NCI-H1930 (cell line): ENCODE results near the gene ZNF783.
"Not testable (repeated sequence)": the region's sequence is repeated elsewhere in the genome, so short reads cannot be mapped to it uniquely, and the experiment has no call there.

Experiments
- DNase-seq, 2 experiments: peaks; one replicate each; lab custom pipeline; 2025; lab: John Stamatoyannopoulos, UW

The ZNF783 gene

GRCh38 chr7:149261829-149262617, at the start of gene ZNF783:
ZNF783 (plus strand) TSS chr7:149262196; CDS start chr7:149262334, 138 bp downstream.
- DNase-seq: peak; percentile 84 to 90

GRCh38 chr7:149214020-149214720, 47.8 kb upstream of the ZNF783 start:
- DNase-seq: no peak

- DNase-seq: no peak
These were observed 45.6 kb upstream of the ZNF783 start for GRCh38 chr7:149216402-149216801.

GRCh38 chr7:149217570-149217969, 44.4 kb upstream of the ZNF783 start:
- DNase-seq: no peak

- no peak for DNase-seq
These were observed 43.3 kb upstream of the ZNF783 start for GRCh38 chr7:149218469-149219420.

- no peak for DNase-seq
These were observed 41.5 kb upstream of the ZNF783 start for GRCh38 chr7:149220534-149220933.

GRCh38 chr7:149223176-149223575, 38.8 kb upstream of the ZNF783 start:
- DNase-seq: no peak

- DNase-seq: no peak
These were observed 38.2 kb upstream of the ZNF783 start for GRCh38 chr7:149223761-149224160.

GRCh38 chr7:149224352-149224751, 37.6 kb upstream of the ZNF783 start:
- DNase-seq: no peak

- DNase-seq: no peak
These were observed 36.9 kb upstream of the ZNF783 start for GRCh38 chr7:149225106-149225505.

GRCh38 chr7:149225656-149226055, 36.3 kb upstream of the ZNF783 start:
- DNase-seq: no peak

GRCh38 chr7:149226366-149226765, 35.6 kb upstream of the ZNF783 start:
- DNase-seq: not testable (repeated sequence)

- DNase-seq: no peak
These were observed 35.0 kb upstream of the ZNF783 start for GRCh38 chr7:149226840-149227494.

GRCh38 chr7:149228831-149229471, 33.0 kb upstream of the ZNF783 start:
- no peak for DNase-seq

- no peak for DNase-seq
These were observed 32.5 kb upstream of the ZNF783 start for GRCh38 chr7:149229526-149229925.

GRCh38 chr7:149232362-149232761, 29.6 kb upstream of the ZNF783 start:
- DNase-seq: no peak

GRCh38 chr7:149233655-149234204, 28.3 kb upstream of the ZNF783 start:
- DNase-seq: not testable (repeated sequence)

GRCh38 chr7:149237502-149237901, 24.5 kb upstream of the ZNF783 start:
- DNase-seq: no peak

- DNase-seq: no peak
These were observed 23.9 kb upstream of the ZNF783 start for GRCh38 chr7:149238051-149238450.

GRCh38 chr7:149239345-149240143, 22.5 kb upstream of the ZNF783 start, which contains the start of gene ZNF212:
ZNF212 (plus strand) TSS chr7:149239651; CDS start chr7:149239779, 128 bp downstream.
- peak; percentile 86 to 87 for DNase-seq
